Fibroblast of villous mesenchyme (primary cell): Measurements from ENCODE around the gene FAM131B. TPM values are rescaled to one million over a fixed set of nuclear protein-coding genes. Genes with fewer than 3 reads are reported as not detected.
"Not testable (repeated sequence)": the region's sequence is repeated elsewhere in the genome, so short reads cannot be mapped to it uniquely, and the experiment has no call there.

ENCODE experiments used
- DNase-seq: peaks from one replicate; pipeline ENCODE4 v3.0.0-alpha.2; 2010; ENCODE audit warnings: low read depth
- H3K4me3 ChIP-seq: 2 replicates; pipeline ENCODE4 v1.5.1; 2011; ENCODE audit warnings: low read depth, mild to moderate bottlenecking, low read length
- CTCF ChIP-seq: IDR thresholded peaks from 2 replicates; pipeline ENCODE4 v1.5.1; 2012; ENCODE audit warnings: low read depth, mild to moderate bottlenecking, low read length; ENCODE audit not compliant: insufficient read depth
- total RNA-seq: library from RNA; depleted of rRNA; stranded (reverse); fragments of >200 nt; gene quantifications from 2 replicates; pipeline ENCODE4 v1.2.3, GENCODE V29; 2012

The FAM131B gene
- total RNA-seq, 1 donor, result 2.2 TPM

- TF ChIP-seq CTCF, result no peak
- no peak for DNase-seq
- no peak overlapping the region for H3K4me3 ChIP-seq
Measured at GRCh38 chr7:143394068-143394467, 31.6 kb upstream of the FAM131B start.

GRCh38 chr7:143393267-143394041, 30.9 kb upstream of the FAM131B start:
- DNase-seq, result peak; percentile 54
- H3K4me3 ChIP-seq, result no peak overlapping the region
- TF ChIP-seq CTCF, result no peak

- H3K4me3 ChIP-seq, result no peak overlapping the region
- DNase-seq, result no peak
- TF ChIP-seq CTCF, result no peak
Measured at GRCh38 chr7:143392875-143393266, 30.4 kb upstream of the FAM131B start.

GRCh38 chr7:143392427-143392826, 29.9 kb upstream of the FAM131B start:
- not testable (repeated sequence) for H3K4me3 ChIP-seq

GRCh38 chr7:143391462-143392404, 29.2 kb upstream of the FAM131B start:
- DNase-seq, result peak; percentile 81
- no peak for TF ChIP-seq CTCF
- no peak overlapping the region for H3K4me3 ChIP-seq

More at GRCh38 chr7:143392427-143392826, 29.9 kb upstream of the FAM131B start:
- DNase-seq, result not testable (repeated sequence)

- TF ChIP-seq CTCF, result no peak
- no peak for DNase-seq
- no peak overlapping the region for H3K4me3 ChIP-seq
Measured at GRCh38 chr7:143390773-143391317, 28.3 kb upstream of the FAM131B start.
